GM18505 (cell line): ENCODE measurements around the gene PRELID3B.

Experiments
- ATAC-seq: cut with Tn5 transposase; IDR thresholded peaks from one replicate; pipeline ENCODE4 v1.9.1; 2021; ENCODE audit not compliant: unreplicated experiment
- POLR2A ChIP-seq: IDR thresholded peaks from 4 replicates; pipeline ENCODE4 v1.6.1; 2011; ENCODE audit warnings: borderline replicate concordance; ENCODE audit not compliant: insufficient read depth, insufficient read length; ENCODE audit errors: extremely low read depth

Gene PRELID3B

GRCh38 chr20:59004493-59004762 lies 38.2 kb downstream of the PRELID3B start:
- no peak for TF ChIP-seq POLR2A
- no peak for ATAC-seq

GRCh38 chr20:59003836-59004492 lies 38.6 kb downstream of the PRELID3B start:
- no peak for ATAC-seq
- TF ChIP-seq POLR2A: no peak

- TF ChIP-seq POLR2A: no peak
- ATAC-seq: no peak
Observed at GRCh38 chr20:59002874-59003399, 39.6 kb downstream of the PRELID3B start.

GRCh38 chr20:59002388-59002787 lies 40.2 kb downstream of the PRELID3B start:
- ATAC-seq: no peak
- TF ChIP-seq POLR2A: no peak

- no peak for TF ChIP-seq POLR2A
- no peak for ATAC-seq
Observed at GRCh38 chr20:59001449-59002171, 41.0 kb downstream of the PRELID3B start.

- no peak for ATAC-seq
- TF ChIP-seq POLR2A: no peak
Observed at GRCh38 chr20:59001068-59001448, 41.5 kb downstream of the PRELID3B start.

- ATAC-seq: no peak
- no peak for TF ChIP-seq POLR2A
Observed at GRCh38 chr20:59000326-59000725, 42.3 kb downstream of the PRELID3B start.

- TF ChIP-seq POLR2A: no peak
- ATAC-seq: no peak
Observed at GRCh38 chr20:58998656-58999055, 43.9 kb downstream of the PRELID3B start.

GRCh38 chr20:58997141-58997770 lies 45.3 kb downstream of the PRELID3B start:
- TF ChIP-seq POLR2A: peak; percentile 22

GRCh38 chr20:58996226-58996611 lies 46.4 kb downstream of the PRELID3B start:
- no peak for ATAC-seq
- TF ChIP-seq POLR2A: no peak

More at GRCh38 chr20:58997141-58997770, 45.3 kb downstream of the PRELID3B start:
- ATAC-seq: no peak

- TF ChIP-seq POLR2A: peak; percentile 49
- ATAC-seq: no peak
Observed at GRCh38 chr20:58995461-58996225, 46.9 kb downstream of the PRELID3B start.

- no peak for TF ChIP-seq POLR2A
- no peak for ATAC-seq
Observed at GRCh38 chr20:58994390-58995159, 48.0 kb downstream of the PRELID3B start.

GRCh38 chr20:58993332-58994248 lies 49.0 kb downstream of the PRELID3B start:
- TF ChIP-seq POLR2A: no peak
- ATAC-seq: no peak
